GM10248 (cell line): ENCODE measurements around the gene PPP2R5B.
A peak's percentile ranks its signal among the peaks of the same experiment; 100 is the strongest.

Experiments used
- CTCF ChIA-PET: fragments of 300-600 bp; sonication (Branson Sonifier 250); formaldehyde crosslinking; extraction: SDS; loops from one replicate; lab custom pipeline; 2021; ENCODE audit warnings: antibody characterized with exemption; lab: Yijun Ruan, JAX
- POLR2A ChIA-PET: fragments of 350-650 bp; sonication (Branson Sonifier 250); formaldehyde crosslinking; extraction: SDS; loops from one replicate; lab custom pipeline; 2020; ENCODE audit warnings: antibody characterized with exemption; lab: Yijun Ruan, JAX
- DNase-seq: peaks from one replicate; pipeline ENCODE4 v3.0.0; 2012; ENCODE audit errors: extremely low spot score
- TF ChIP-seq, protein P1 (sequence below): IDR thresholded peaks from 2 replicates; pipeline ENCODE4 v1.5.1; 2012; ENCODE audit warnings: mild to moderate bottlenecking, low read depth; ENCODE audit errors: extremely low read depth, missing control alignments, control extremely low read depth

The PPP2R5B gene

GRCh38 chr11:64897381-64898075 lies 27.0 kb upstream of the PPP2R5B start:
- no peak for DNase-seq
- TF ChIP-seq, protein P1, sequence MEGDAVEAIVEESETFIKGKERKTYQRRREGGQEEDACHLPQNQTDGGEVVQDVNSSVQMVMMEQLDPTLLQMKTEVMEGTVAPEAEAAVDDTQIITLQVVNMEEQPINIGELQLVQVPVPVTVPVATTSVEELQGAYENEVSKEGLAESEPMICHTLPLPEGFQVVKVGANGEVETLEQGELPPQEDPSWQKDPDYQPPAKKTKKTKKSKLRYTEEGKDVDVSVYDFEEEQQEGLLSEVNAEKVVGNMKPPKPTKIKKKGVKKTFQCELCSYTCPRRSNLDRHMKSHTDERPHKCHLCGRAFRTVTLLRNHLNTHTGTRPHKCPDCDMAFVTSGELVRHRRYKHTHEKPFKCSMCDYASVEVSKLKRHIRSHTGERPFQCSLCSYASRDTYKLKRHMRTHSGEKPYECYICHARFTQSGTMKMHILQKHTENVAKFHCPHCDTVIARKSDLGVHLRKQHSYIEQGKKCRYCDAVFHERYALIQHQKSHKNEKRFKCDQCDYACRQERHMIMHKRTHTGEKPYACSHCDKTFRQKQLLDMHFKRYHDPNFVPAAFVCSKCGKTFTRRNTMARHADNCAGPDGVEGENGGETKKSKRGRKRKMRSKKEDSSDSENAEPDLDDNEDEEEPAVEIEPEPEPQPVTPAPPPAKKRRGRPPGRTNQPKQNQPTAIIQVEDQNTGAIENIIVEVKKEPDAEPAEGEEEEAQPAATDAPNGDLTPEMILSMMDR = no peak
- POLR2A ChIA-PET = no interaction called here
- CTCF ChIA-PET = interaction anchor here (4.6 to 31.5 kb wide), 2 partner anchors 10 to 43 kb away, joined by 25 to 1137 read pairs; partner anchors contain the start of gene CDC42BPG

GRCh38 chr11:64898076-64898445 lies 26.4 kb upstream of the PPP2R5B start:
- TF ChIP-seq, protein P1 = no peak
- POLR2A ChIA-PET = no interaction called here
- DNase-seq = no peak
- CTCF ChIA-PET = interaction anchor here (4.6 to 31.5 kb wide), 2 partner anchors 11 to 44 kb away, joined by 25 to 1137 read pairs; partner anchors contain the start of gene CDC42BPG

DNA sequence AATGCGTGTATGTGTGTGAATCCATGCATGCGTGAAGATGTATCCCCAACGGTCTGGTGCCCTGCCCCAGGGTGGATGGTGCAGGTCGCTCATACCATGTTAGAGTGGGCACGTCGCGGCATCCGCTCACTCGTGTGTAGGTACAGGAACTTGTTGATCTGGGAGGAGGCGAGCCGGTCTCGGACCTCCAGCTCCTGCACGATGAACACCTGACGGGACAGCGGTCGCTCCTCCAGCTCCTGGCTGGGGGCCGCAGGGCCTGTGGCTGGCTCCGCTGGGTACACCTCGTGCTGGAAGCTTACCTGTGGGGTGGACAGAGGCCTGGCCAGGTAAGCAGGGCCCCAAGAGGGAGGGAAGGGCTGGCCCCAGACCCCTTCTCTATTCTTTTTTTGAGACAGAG lies 25.9 kb upstream of the PPP2R5B start:
- ChIA-PET CTCF (interaction anchor here (4.6 to 31.5 kb wide), 2 partner anchors 11 to 44 kb away, joined by 25 to 1137 read pairs; partner anchors contain the start of gene CDC42BPG), POLR2A (no interaction called here)
- TF ChIP-seq, protein P1 = no peak
- DNase-seq = no peak

GRCh38 chr11:64900263-64900678 lies 24.2 kb upstream of the PPP2R5B start:
- TF ChIP-seq, protein P1 = no peak
- DNase-seq = peak; percentile 82
- POLR2A ChIA-PET = interaction anchor here (0.6 kb wide), 1 partner anchor 145 kb away, joined by 5 read pairs; no protein-coding TSS in a partner anchor
- CTCF ChIA-PET = interaction anchor here (0.8 to 31.5 kb wide), 2 partner anchors 46 to 114 kb away, joined by 3 to 1137 read pairs; partner anchors contain the start of genes ARL2 and CDC42BPG

DNA sequence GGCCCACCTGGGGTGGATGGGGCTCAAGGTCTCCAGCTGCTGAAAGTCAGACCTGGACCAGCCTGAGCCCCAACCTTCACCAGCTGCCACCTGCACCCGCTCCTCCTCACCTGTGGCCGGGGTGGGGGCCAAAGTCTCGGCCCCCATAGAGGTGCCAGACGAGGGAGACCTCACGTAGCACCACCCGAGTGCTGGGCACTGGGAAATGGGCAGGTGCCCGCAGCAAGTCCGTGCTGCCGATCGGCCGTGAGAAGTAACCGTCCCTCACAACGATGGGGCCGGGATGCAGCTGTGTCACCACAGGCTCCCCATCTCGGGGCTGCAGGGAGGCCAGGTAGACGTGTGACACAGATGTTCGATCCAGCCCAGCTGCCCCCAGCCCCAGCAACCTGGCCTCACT lies 23.7 kb upstream of the PPP2R5B start:
- CTCF ChIA-PET = interaction anchor here (3.2 to 31.5 kb wide), 2 partner anchors 13 to 46 kb away, joined by 8 to 1137 read pairs; partner anchors contain the start of gene CDC42BPG
- POLR2A ChIA-PET = no interaction called here
- DNase-seq = no peak
- TF ChIP-seq, protein P1 = no peak

GRCh38 chr11:64902102-64902900 lies 22.2 kb upstream of the PPP2R5B start:
- TF ChIP-seq, protein P1 = no peak
- ChIA-PET CTCF (interaction anchor here (0.8 to 31.5 kb wide), 4 partner anchors 11 to 209 kb away, joined by 3 to 1137 read pairs (median 6); partner anchors contain the start of genes CDC42BPG and TM7SF2), POLR2A (no interaction called here)
- DNase-seq = no peak
